H1 (cell line): ENCODE results near the gene BEST3.

Experiments used
- ATF3 ChIP-seq: IDR thresholded peaks from 2 replicates; pipeline ENCODE4 v1.6.1; 2011; ENCODE audit warnings: low read depth, mild to moderate bottlenecking, low read length; ENCODE audit not compliant: insufficient read depth
- BACH1 ChIP-seq: IDR thresholded peaks from 2 replicates; pipeline ENCODE4 v1.6.1; 2012; ENCODE audit warnings: low read length, improper control_type of control experiment
- CTCF ChIP-seq, 3 experiments: IDR thresholded peaks; 1 replicate in 2 of 3; 2 replicates in 1 of 3; pipeline versions ENCODE4 v1.5.1 to v1.6.1; 2011; ENCODE audit warnings: low read length in 3 of 3, mild to moderate bottlenecking in 3 of 3, inconsistent platforms in 2 of 3, low read depth in 1 of 3, moderate library complexity in 1 of 3; ENCODE audit not compliant: insufficient read depth in 1 of 3; ENCODE audit errors: control extremely low read depth in 1 of 3
- EP300 ChIP-seq, 2 experiments: IDR thresholded peaks; 1 replicate in 1 of 2; 2 replicates in 1 of 2; pipeline ENCODE4 v1.6.1; 2011 to 2012; ENCODE audit warnings: low read depth in 2 of 2, low read length in 2 of 2, mild to moderate bottlenecking in 2 of 2, borderline replicate concordance in 1 of 2, inconsistent platforms in 1 of 2, moderate library complexity in 1 of 2
- JUND ChIP-seq: IDR thresholded peaks from 2 replicates; pipeline ENCODE4 v1.6.1; 2011; ENCODE audit warnings: mild to moderate bottlenecking, improper control_type of control experiment, low read length
- KDM1A ChIP-seq: fragments of 200-600, 300-600 bp; sonication (generic); IDR thresholded peaks from 2 replicates; pipeline ENCODE4 v1.7.1; 2016; ENCODE audit warnings: mild to moderate bottlenecking, low read length, borderline replicate concordance
- MAX ChIP-seq: IDR thresholded peaks from 2 replicates; pipeline ENCODE4 v1.6.1; 2012; ENCODE audit warnings: inconsistent platforms
- RXRA ChIP-seq: IDR thresholded peaks from 2 replicates; pipeline ENCODE4 v1.6.1; 2011; ENCODE audit warnings: low read depth, mild to moderate bottlenecking, low read length, moderate library complexity; ENCODE audit not compliant: insufficient read depth

- TF ChIP-seq BACH1 (no peak), RXRA (no peak), CTCF (IDR thresholded peaks at IDR 0.05; ENCODE audit: control extremely low read depth in 1 of 3, insufficient read depth in 1 of 3, low read depth in 1 of 3, low read length in 3 of 3) (no peak), KDM1A (no peak), MAX (no peak), EP300 (IDR thresholded peaks at IDR 0.05; ENCODE audit: borderline replicate concordance in 1 of 2, low read depth in 2 of 2, low read length in 2 of 2) (no peak), JUND (no peak), ATF3 (no peak)
Observed at GRCh38 chr12:69679119-69679518, 20.0 kb downstream of the BEST3 start.
